Measurements from ENCODE around the gene SLC2A1. TPM values are rescaled to one million over a fixed set of nuclear protein-coding genes. Genes with fewer than 3 reads are reported as not detected.
A peak's percentile ranks its signal among the peaks of the same experiment; 100 is the strongest.

SLC2A1 gene
- total and polyA plus RNA-seq, 2 experiments from 2014 or later: 271 to 301 TPM

GRCh38 chr1:42941640-42942330 lies 16.9 kb downstream of the SLC2A1 start:
- 84% methylated on average over 9 of the region's 9 CpGs for WGBS (ENCODE audit: low lambda C conversion rate, missing lambda C conversion rate)
- peak; percentile 73 for DNase-seq (ENCODE audit: low spot score)
- Histone ChIP-seq H3K4me1 (ENCODE audit: insufficient read depth) (peaks cover 67% of the 10 kb centered on the region), H3K27me3 (no peaks in the 10 kb centered on the region), H3K9me2 (replicated peaks; ENCODE audit: insufficient read depth) (no peaks in the 10 kb centered on the region), H2AFZ (no peak overlapping the region), H3K36me3 (replicated peaks; ENCODE audit: insufficient read depth, low read depth) (no peaks in the 10 kb centered on the region), H4K20me1 (ENCODE audit: insufficient read depth, poor library complexity, severe bottlenecking) (peaks cover 45% of the 10 kb centered on the region), H3K79me2 (peaks cover 80% of the 10 kb centered on the region), H3K27ac (peak overlapping the region; percentile 89), H3K4me3 (no peak overlapping the region), H3K4me2 (no peak overlapping the region), H3K9me3 (ENCODE audit: low read depth) (no peaks in the 10 kb centered on the region)
- TF ChIP-seq EZH2phosphoT487 (IDR thresholded peaks at IDR 0.05; ENCODE audit: low read depth, severe bottlenecking, unreplicated experiment): no peak
- TF ChIP-seq CTCF (IDR thresholded peaks at IDR 0.05; ENCODE audit: poor library complexity): no peak
- TF ChIP-seq EZH2 (IDR thresholded peaks at IDR 0.05; ENCODE audit: borderline replicate concordance): no peak

GRCh38 chr1:42940851-42941639 lies 17.6 kb downstream of the SLC2A1 start:
- Histone ChIP-seq H3K79me2 (peaks cover 73% of the 10 kb centered on the region), H4K20me1 (ENCODE audit: insufficient read depth, poor library complexity, severe bottlenecking) (peaks cover 38% of the 10 kb centered on the region), H3K4me3 (no peak overlapping the region), H2AFZ (no peak overlapping the region), H3K9me2 (replicated peaks; ENCODE audit: insufficient read depth) (no peaks in the 10 kb centered on the region), H3K27ac (peak overlapping the region; percentile 89), H3K4me2 (no peak overlapping the region), H3K27me3 (no peaks in the 10 kb centered on the region), H3K9me3 (ENCODE audit: low read depth) (no peaks in the 10 kb centered on the region), H3K36me3 (replicated peaks; ENCODE audit: insufficient read depth, low read depth) (no peaks in the 10 kb centered on the region), H3K4me1 (ENCODE audit: insufficient read depth) (peaks cover 70% of the 10 kb centered on the region)
- no peak for TF ChIP-seq CTCF (IDR thresholded peaks at IDR 0.05; ENCODE audit: poor library complexity)
- no peak for TF ChIP-seq EZH2 (IDR thresholded peaks at IDR 0.05; ENCODE audit: borderline replicate concordance)
- no peak for TF ChIP-seq EZH2phosphoT487 (IDR thresholded peaks at IDR 0.05; ENCODE audit: low read depth, severe bottlenecking, unreplicated experiment)
- peak; percentile 72 for DNase-seq (ENCODE audit: low spot score)
- WGBS (ENCODE audit: low lambda C conversion rate, missing lambda C conversion rate): 67% methylated on average over 13 of the region's 14 CpGs

GRCh38 chr1:42938645-42939615 lies 19.7 kb downstream of the SLC2A1 start:
- no peak for TF ChIP-seq EZH2phosphoT487 (IDR thresholded peaks at IDR 0.05; ENCODE audit: low read depth, severe bottlenecking, unreplicated experiment)
- no peak for TF ChIP-seq EZH2 (IDR thresholded peaks at IDR 0.05; ENCODE audit: borderline replicate concordance)
- no peak for TF ChIP-seq CTCF (IDR thresholded peaks at IDR 0.05; ENCODE audit: poor library complexity)
- peaks cover 19% of the 10 kb centered on the region for H4K20me1 ChIP-seq (ENCODE audit: insufficient read depth, poor library complexity, severe bottlenecking)
- no peaks in the 10 kb centered on the region for H3K36me3 ChIP-seq (replicated peaks; ENCODE audit: insufficient read depth, low read depth)
- no peaks in the 10 kb centered on the region for H3K27me3 ChIP-seq
- H3K9me3 ChIP-seq (ENCODE audit: low read depth): no peaks in the 10 kb centered on the region
- WGBS (ENCODE audit: low lambda C conversion rate, missing lambda C conversion rate): 78% methylated on average over 14 of the region's 14 CpGs
- no peak overlapping the region for H2AFZ ChIP-seq
- H3K4me3 ChIP-seq: no peak overlapping the region
- H3K4me1 ChIP-seq (ENCODE audit: insufficient read depth): peaks cover 64% of the 10 kb centered on the region
- H3K9me2 ChIP-seq (replicated peaks; ENCODE audit: insufficient read depth): no peaks in the 10 kb centered on the region
- H3K4me2 ChIP-seq: peak overlapping the region; percentile 39
- peaks cover 72% of the 10 kb centered on the region for H3K79me2 ChIP-seq
- peak; percentile 73 for DNase-seq (ENCODE audit: low spot score)
- peak overlapping the region; percentile 89 for H3K27ac ChIP-seq
